Measurements from ENCODE around the gene UGT1A5. TPM values are rescaled to one million over a fixed set of nuclear protein-coding genes. Genes with fewer than 3 reads are reported as not detected.

The UGT1A5 gene
- total and polyA plus RNA-seq, 10 of the 15 experiments (the other 5 are each of a cell fraction or from before 2014, with no cell fraction given) = not detected

DNA sequence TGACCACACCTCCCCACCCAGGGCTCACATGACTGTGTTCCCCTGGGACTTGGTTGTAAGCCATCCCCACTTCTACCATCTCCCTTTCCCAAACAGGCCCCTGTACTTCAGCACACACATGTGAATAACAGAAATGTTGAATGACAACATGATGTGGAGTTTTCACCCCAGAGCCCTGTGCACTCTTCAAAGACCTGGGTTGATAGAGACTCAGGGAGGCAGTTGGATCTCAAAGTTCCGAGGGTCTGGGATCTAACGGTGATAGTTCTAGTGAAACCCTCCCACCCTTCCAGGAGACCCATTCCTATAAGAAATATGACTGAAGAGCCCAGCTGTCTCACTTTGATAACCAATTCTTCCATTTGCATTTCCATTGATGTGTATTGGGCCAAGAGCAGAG, 65.3 kb downstream of the UGT1A5 start, which contains the start of gene MROH2A (continued):
- TF ChIP-seq, protein P1, sequence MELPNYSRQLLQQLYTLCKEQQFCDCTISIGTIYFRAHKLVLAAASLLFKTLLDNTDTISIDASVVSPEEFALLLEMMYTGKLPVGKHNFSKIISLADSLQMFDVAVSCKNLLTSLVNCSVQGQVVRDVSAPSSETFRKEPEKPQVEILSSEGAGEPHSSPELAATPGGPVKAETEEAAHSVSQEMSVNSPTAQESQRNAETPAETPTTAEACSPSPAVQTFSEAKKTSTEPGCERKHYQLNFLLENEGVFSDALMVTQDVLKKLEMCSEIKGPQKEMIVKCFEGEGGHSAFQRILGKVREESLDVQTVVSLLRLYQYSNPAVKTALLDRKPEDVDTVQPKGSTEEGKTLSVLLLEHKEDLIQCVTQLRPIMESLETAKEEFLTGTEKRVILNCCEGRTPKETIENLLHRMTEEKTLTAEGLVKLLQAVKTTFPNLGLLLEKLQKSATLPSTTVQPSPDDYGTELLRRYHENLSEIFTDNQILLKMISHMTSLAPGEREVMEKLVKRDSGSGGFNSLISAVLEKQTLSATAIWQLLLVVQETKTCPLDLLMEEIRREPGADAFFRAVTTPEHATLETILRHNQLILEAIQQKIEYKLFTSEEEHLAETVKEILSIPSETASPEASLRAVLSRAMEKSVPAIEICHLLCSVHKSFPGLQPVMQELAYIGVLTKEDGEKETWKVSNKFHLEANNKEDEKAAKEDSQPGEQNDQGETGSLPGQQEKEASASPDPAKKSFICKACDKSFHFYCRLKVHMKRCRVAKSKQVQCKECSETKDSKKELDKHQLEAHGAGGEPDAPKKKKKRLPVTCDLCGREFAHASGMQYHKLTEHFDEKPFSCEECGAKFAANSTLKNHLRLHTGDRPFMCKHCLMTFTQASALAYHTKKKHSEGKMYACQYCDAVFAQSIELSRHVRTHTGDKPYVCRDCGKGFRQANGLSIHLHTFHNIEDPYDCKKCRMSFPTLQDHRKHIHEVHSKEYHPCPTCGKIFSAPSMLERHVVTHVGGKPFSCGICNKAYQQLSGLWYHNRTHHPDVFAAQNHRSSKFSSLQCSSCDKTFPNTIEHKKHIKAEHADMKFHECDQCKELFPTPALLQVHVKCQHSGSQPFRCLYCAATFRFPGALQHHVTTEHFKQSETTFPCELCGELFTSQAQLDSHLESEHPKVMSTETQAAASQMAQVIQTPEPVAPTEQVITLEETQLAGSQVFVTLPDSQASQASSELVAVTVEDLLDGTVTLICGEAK (IDR thresholded peaks at IDR 0.05; ENCODE audit: borderline replicate concordance) = no peak

DNA sequence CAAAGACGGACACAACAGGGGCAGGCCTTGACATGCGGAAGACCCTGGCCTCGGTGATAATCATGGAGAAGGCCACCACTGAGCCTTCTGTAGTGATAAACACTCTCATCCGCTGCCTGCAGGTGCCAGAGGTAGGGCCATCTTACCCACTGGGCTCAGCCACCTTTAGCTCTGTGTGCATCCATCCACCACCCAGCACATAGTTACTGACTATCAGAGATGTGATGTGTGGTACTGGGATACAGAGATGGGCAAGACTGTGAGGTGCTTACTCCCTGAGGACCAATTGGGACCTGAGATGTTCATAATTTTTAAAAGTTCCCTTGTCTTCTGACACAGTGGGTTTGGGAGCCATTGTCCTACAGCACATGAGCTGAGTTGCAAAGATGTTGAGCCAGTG, 67.0 kb downstream of the UGT1A5 start:
- Histone ChIP-seq H3K79me2 (ENCODE audit: control insufficient read depth, insufficient read depth, low read length) (no peaks in the 10 kb centered on the region), H3K36me3 (ENCODE audit: control insufficient read depth in 2 of 2, insufficient read depth in 2 of 2, low read length in 1 of 2) (no peaks in the 10 kb centered on the region), H4K20me1 (ENCODE audit: control insufficient read depth, insufficient read depth) (no peaks in the 10 kb centered on the region), H3K27me3 (replicated peaks in 1 of 2; ENCODE audit: control insufficient read depth in 2 of 2, insufficient read depth in 2 of 2, low read length in 1 of 2) (no peaks in the 10 kb centered on the region), H3K9me3 (replicated peaks; ENCODE audit: control insufficient read depth, insufficient read depth, low read length) (no peaks in the 10 kb centered on the region; the same call in 2 of the 3 replicates), H2AFZ (ENCODE audit: control insufficient read depth, low read depth, low read length) (no peak overlapping the region), H3K4me3 (no peak overlapping the region), H3K9ac (ENCODE audit: control insufficient read depth, insufficient read depth, low read length) (no peak overlapping the region), H3K4me2 (ENCODE audit: control insufficient read depth, insufficient read depth) (no peak overlapping the region), H3K27ac (ENCODE audit: control insufficient read depth, insufficient read depth) (no peak overlapping the region), H3K4me1 (ENCODE audit: control insufficient read depth, insufficient read depth, low read length) (no peaks in the 10 kb centered on the region)
- DNase-seq (ENCODE audit: low read depth, low spot score) = no peak
- ChIA-PET CTCF (no interaction called here), RAD21 (ENCODE audit: unreplicated experiment) (no interaction called here), SMC1A (ENCODE audit: uncharacterized antibody, unreplicated experiment) (no interaction called here), POLR2A (no interaction called here)
- intact Hi-C loops (cut with micrococcal nuclease; ENCODE audit: unreplicated experiment) = no loop called here
- no peak for TF ChIP-seq CREB1 (IDR thresholded peaks at IDR 0.05; ENCODE audit: low read depth)
- no peak for TF ChIP-seq POLR2AphosphoS5 (IDR thresholded peaks at IDR 0.05; ENCODE audit: low read length)
- TF ChIP-seq EGR1 (IDR thresholded peaks at IDR 0.05; ENCODE audit: borderline replicate concordance in 1 of 2, low read depth in 2 of 2, low read length in 2 of 2) = no peak
- no peak for TF ChIP-seq POLR2A (IDR thresholded peaks at IDR 0.05; ENCODE audit: low read depth, low read length)
- TF ChIP-seq, protein P2, sequence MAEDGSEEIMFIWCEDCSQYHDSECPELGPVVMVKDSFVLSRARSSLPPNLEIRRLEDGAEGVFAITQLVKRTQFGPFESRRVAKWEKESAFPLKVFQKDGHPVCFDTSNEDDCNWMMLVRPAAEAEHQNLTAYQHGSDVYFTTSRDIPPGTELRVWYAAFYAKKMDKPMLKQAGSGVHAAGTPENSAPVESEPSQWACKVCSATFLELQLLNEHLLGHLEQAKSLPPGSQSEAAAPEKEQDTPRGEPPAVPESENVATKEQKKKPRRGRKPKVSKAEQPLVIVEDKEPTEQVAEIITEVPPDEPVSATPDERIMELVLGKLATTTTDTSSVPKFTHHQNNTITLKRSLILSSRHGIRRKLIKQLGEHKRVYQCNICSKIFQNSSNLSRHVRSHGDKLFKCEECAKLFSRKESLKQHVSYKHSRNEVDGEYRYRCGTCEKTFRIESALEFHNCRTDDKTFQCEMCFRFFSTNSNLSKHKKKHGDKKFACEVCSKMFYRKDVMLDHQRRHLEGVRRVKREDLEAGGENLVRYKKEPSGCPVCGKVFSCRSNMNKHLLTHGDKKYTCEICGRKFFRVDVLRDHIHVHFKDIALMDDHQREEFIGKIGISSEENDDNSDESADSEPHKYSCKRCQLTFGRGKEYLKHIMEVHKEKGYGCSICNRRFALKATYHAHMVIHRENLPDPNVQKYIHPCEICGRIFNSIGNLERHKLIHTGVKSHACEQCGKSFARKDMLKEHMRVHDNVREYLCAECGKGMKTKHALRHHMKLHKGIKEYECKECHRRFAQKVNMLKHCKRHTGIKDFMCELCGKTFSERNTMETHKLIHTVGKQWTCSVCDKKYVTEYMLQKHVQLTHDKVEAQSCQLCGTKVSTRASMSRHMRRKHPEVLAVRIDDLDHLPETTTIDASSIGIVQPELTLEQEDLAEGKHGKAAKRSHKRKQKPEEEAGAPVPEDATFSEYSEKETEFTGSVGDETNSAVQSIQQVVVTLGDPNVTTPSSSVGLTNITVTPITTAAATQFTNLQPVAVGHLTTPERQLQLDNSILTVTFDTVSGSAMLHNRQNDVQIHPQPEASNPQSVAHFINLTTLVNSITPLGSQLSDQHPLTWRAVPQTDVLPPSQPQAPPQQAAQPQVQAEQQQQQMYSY (CRISPR knock-in tag; IDR thresholded peaks at IDR 0.05) = no peak
- TF ChIP-seq BACH1 (IDR thresholded peaks at IDR 0.05; ENCODE audit: borderline replicate concordance) = no peak
- TF ChIP-seq TARDBP (IDR thresholded peaks at IDR 0.05; ENCODE audit: borderline replicate concordance) = no peak
- TF ChIP-seq MXI1 (IDR thresholded peaks at IDR 0.05; ENCODE audit: low read depth, low read length) = no peak
- no peak for TF ChIP-seq ZNF274 (IDR thresholded peaks at IDR 0.05; ENCODE audit: insufficient read depth, insufficient read length)
- TF ChIP-seq PML (IDR thresholded peaks at IDR 0.05; ENCODE audit: low read length) = no peak
- 56% methylated on average over 4 of the region's 4 CpGs for WGBS (ENCODE audit: insufficient coverage, insufficient replicate concordance, low lambda C conversion rate, missing lambda C conversion rate)
- in situ Hi-C loops (cut with MboI) = no loop called here
- ATAC-seq = no peak
- BruUV-seq (replicated peaks) = no TSS peak
- FAIRE-seq = no peak

Data from GM12878 (cell line).